Measurements from ENCODE around the gene OGFOD3.

GRCh38 chr17:82463391-82463790, 45.0 kb upstream of the OGFOD3 start:
- TF ChIP-seq CTCF (IDR thresholded peaks at IDR 0.05) = no peak
- no peak for TF ChIP-seq POLR2A (IDR thresholded peaks at IDR 0.05)
